HepG2 (cell line): ENCODE results near the gene MB. TPM values are rescaled to one million over a fixed set of nuclear protein-coding genes. Genes with fewer than 3 reads are reported as not detected.

Source experiments
- FOXJ3 ChIP-seq: sonication (generic); formaldehyde crosslinking; IDR thresholded peaks from 2 replicates; pipeline ENCODE4 v1.4.0; 2020; ENCODE audit warnings: missing genetic modification reagents, mild to moderate bottlenecking, borderline replicate concordance
- HDAC1 ChIP-seq: sonication (generic); formaldehyde crosslinking; IDR thresholded peaks from 2 replicates; pipeline ENCODE4 v1.5.1; 2020; ENCODE audit warnings: mild to moderate bottlenecking, missing genetic modification reagents
- KDM3A ChIP-seq: IDR thresholded peaks from 2 replicates; pipeline ENCODE4 v1.6.1; 2018; ENCODE audit warnings: low read depth, missing compliant biosample characterization
- PITX1 ChIP-seq: sonication (generic); formaldehyde crosslinking; IDR thresholded peaks from 2 replicates; pipeline ENCODE4 v1.5.1; 2020; ENCODE audit warnings: mild to moderate bottlenecking, missing genetic modification reagents
- POLR2G ChIP-seq: fragments of 200-400 bp; formaldehyde crosslinking; IDR thresholded peaks from 2 replicates; pipeline ENCODE4 v1.6.1; 2018; ENCODE audit warnings: mild to moderate bottlenecking, low read depth, low read length, moderate library complexity
- PRPF4 ChIP-seq: fragments of 200-400 bp; formaldehyde crosslinking; IDR thresholded peaks from 2 replicates; pipeline ENCODE4 v1.6.1; 2016; ENCODE audit warnings: low read length, low read depth; ENCODE audit not compliant: poor library complexity, severe bottlenecking
- REL ChIP-seq: sonication (generic); formaldehyde crosslinking; conservative IDR thresholded peaks from 2 replicates; pipeline ENCODE4 v1.8.0; 2022; ENCODE audit warnings: mild to moderate bottlenecking, missing genetic modification reagents, moderate library complexity
- SOX5 ChIP-seq: IDR thresholded peaks from 2 replicates; pipeline ENCODE4 v1.6.1; 2016; ENCODE audit warnings: borderline replicate concordance
- ZMYM4 ChIP-seq: sonication (generic); formaldehyde crosslinking; IDR thresholded peaks from 2 replicates; pipeline ENCODE4 v1.8.1; 2023; ENCODE audit warnings: mild to moderate bottlenecking, missing genetic modification reagents
- ZNF124 ChIP-seq: sonication (generic); formaldehyde crosslinking; IDR thresholded peaks from 2 replicates; pipeline ENCODE4 v1.4.0; 2020; ENCODE audit warnings: missing genetic modification reagents
- ZSCAN21 ChIP-seq: sonication (generic); formaldehyde crosslinking; IDR thresholded peaks from 2 replicates; pipeline ENCODE4 v1.8.0; 2022; ENCODE audit warnings: mild to moderate bottlenecking, missing genetic modification reagents, moderate library complexity, borderline replicate concordance
- polyA plus RNA-seq, 8 experiments: library from polyadenylated mRNA; depleted of rRNA in 3 of 8; stranded (reverse) in 7 of 8; unstranded in 1 of 8; fragments of >200 nt; fragmentation: Illumina TruSeq in 4 of 8; extraction: Trizol in 4 of 8; gene quantifications; 2 replicates each; pipeline versions ENCODE4 v1.2.1 to v1.2.3, GENCODE V29; 2011 to 2016; ENCODE audit warnings: low read depth in 4 of 8, missing spikeins in 1 of 8, mixed read lengths in 1 of 8; ENCODE audit not compliant: insufficient read depth in 1 of 8
- total RNA-seq, 5 experiments: library from RNA; depleted of rRNA; stranded (reverse); fragments of >200 nt; fragmentation: Illumina TruSeq; extraction: Trizol; gene quantifications; 2 replicates each; pipeline ENCODE4 v1.2.3, GENCODE V29; 2016; ENCODE audit warnings: low read depth in 1 of 5
- TF ChIP-seq, protein P1 (sequence below): sonication (generic); formaldehyde crosslinking; IDR thresholded peaks from 2 replicates; pipeline ENCODE4 v1.5.0; 2020; ENCODE audit warnings: missing genetic modification reagents
- TF ChIP-seq, protein P2 (sequence below): sonication (generic); formaldehyde crosslinking; IDR thresholded peaks from 2 replicates; pipeline ENCODE4 v1.4.0; 2020; ENCODE audit warnings: mild to moderate bottlenecking, missing genetic modification reagents
- TF ChIP-seq, protein P3 (sequence below): sonication (generic); formaldehyde crosslinking; IDR thresholded peaks from 2 replicates; pipeline ENCODE4 v1.4.0; 2020; ENCODE audit warnings: mild to moderate bottlenecking, missing genetic modification reagents, borderline replicate concordance
- TF ChIP-seq, protein P4 (sequence below): sonication (generic); formaldehyde crosslinking; IDR thresholded peaks from 2 replicates; pipeline ENCODE4 v1.4.0; 2020; ENCODE audit warnings: mild to moderate bottlenecking, missing genetic modification reagents

Gene MB
- total and polyA plus RNA-seq, 2 of the 13 experiments (the other 11 are each of a cell fraction or from before 2014, with no cell fraction given) = 0.07 TPM; not detected in 1

DNA sequence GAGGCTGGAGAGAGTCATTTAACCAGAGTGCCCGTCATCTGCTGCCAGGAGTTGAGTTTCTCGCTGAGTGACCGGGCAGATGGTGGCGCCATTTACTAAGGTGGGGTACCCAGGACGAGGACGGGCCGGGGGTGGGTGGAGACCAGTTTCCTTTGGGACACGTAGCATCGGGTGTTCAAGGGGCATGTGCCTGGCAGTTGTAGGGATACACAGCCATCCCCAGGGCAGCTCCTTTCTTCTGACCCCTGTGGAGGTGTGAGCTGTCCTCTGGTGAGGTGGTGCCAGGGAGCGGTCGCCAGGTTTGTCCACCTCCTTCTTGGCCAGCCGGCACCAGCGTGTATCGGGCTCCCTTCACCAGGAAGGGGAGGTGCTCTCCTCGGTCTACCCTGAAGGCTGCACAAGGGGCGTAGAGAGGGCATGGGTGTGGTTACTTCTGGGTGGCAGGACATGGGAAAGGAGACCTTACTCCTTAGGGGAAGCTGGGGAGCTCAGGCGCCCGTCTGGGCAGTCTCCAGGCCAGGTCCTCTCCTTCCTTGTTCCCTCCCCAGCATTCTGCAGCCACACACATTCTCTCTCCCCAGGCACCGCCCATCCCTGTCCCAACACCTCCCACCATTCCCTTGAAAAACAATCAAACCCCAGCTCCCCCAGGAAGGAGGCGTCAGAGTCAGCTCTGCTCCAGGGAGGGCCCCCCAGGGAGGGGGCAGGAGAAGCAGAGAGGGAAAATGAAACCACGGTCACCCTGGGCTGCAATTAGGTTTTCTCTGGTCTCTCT, 10.3 kb upstream of the MB start (continued):
- TF ChIP-seq, protein P1, sequence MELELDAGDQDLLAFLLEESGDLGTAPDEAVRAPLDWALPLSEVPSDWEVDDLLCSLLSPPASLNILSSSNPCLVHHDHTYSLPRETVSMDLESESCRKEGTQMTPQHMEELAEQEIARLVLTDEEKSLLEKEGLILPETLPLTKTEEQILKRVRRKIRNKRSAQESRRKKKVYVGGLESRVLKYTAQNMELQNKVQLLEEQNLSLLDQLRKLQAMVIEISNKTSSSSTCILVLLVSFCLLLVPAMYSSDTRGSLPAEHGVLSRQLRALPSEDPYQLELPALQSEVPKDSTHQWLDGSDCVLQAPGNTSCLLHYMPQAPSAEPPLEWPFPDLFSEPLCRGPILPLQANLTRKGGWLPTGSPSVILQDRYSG = no peak
- TF ChIP-seq, protein P2, sequence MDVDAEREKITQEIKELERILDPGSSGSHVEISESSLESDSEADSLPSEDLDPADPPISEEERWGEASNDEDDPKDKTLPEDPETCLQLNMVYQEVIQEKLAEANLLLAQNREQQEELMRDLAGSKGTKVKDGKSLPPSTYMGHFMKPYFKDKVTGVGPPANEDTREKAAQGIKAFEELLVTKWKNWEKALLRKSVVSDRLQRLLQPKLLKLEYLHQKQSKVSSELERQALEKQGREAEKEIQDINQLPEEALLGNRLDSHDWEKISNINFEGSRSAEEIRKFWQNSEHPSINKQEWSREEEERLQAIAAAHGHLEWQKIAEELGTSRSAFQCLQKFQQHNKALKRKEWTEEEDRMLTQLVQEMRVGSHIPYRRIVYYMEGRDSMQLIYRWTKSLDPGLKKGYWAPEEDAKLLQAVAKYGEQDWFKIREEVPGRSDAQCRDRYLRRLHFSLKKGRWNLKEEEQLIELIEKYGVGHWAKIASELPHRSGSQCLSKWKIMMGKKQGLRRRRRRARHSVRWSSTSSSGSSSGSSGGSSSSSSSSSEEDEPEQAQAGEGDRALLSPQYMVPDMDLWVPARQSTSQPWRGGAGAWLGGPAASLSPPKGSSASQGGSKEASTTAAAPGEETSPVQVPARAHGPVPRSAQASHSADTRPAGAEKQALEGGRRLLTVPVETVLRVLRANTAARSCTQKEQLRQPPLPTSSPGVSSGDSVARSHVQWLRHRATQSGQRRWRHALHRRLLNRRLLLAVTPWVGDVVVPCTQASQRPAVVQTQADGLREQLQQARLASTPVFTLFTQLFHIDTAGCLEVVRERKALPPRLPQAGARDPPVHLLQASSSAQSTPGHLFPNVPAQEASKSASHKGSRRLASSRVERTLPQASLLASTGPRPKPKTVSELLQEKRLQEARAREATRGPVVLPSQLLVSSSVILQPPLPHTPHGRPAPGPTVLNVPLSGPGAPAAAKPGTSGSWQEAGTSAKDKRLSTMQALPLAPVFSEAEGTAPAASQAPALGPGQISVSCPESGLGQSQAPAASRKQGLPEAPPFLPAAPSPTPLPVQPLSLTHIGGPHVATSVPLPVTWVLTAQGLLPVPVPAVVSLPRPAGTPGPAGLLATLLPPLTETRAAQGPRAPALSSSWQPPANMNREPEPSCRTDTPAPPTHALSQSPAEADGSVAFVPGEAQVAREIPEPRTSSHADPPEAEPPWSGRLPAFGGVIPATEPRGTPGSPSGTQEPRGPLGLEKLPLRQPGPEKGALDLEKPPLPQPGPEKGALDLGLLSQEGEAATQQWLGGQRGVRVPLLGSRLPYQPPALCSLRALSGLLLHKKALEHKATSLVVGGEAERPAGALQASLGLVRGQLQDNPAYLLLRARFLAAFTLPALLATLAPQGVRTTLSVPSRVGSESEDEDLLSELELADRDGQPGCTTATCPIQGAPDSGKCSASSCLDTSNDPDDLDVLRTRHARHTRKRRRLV (CRISPR knock-in tag) = no peak
- 0 out of 2 replicates have a peak, but pooled peaks have one; percentile 18 for TF ChIP-seq HDAC1 (CRISPR knock-in tag)
- TF ChIP-seq REL (CRISPR knock-in tag) = no peak
- TF ChIP-seq, protein P3, sequence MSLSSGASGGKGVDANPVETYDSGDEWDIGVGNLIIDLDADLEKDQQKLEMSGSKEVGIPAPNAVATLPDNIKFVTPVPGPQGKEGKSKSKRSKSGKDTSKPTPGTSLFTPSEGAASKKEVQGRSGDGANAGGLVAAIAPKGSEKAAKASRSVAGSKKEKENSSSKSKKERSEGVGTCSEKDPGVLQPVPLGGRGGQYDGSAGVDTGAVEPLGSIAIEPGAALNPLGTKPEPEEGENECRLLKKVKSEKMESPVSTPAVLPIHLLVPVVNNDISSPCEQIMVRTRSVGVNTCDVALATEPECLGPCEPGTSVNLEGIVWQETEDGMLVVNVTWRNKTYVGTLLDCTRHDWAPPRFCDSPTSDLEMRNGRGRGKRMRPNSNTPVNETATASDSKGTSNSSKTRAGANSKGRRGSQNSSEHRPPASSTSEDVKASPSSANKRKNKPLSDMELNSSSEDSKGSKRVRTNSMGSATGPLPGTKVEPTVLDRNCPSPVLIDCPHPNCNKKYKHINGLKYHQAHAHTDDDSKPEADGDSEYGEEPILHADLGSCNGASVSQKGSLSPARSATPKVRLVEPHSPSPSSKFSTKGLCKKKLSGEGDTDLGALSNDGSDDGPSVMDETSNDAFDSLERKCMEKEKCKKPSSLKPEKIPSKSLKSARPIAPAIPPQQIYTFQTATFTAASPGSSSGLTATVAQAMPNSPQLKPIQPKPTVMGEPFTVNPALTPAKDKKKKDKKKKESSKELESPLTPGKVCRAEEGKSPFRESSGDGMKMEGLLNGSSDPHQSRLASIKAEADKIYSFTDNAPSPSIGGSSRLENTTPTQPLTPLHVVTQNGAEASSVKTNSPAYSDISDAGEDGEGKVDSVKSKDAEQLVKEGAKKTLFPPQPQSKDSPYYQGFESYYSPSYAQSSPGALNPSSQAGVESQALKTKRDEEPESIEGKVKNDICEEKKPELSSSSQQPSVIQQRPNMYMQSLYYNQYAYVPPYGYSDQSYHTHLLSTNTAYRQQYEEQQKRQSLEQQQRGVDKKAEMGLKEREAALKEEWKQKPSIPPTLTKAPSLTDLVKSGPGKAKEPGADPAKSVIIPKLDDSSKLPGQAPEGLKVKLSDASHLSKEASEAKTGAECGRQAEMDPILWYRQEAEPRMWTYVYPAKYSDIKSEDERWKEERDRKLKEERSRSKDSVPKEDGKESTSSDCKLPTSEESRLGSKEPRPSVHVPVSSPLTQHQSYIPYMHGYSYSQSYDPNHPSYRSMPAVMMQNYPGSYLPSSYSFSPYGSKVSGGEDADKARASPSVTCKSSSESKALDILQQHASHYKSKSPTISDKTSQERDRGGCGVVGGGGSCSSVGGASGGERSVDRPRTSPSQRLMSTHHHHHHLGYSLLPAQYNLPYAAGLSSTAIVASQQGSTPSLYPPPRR (CRISPR knock-in tag) = 0 out of 2 replicates have a peak, but pooled peaks have one; percentile 7
- 0 out of 2 replicates have a peak, but pooled peaks have one; percentile 39 for TF ChIP-seq KDM3A (CRISPR knock-in tag)
- TF ChIP-seq, protein P4, sequence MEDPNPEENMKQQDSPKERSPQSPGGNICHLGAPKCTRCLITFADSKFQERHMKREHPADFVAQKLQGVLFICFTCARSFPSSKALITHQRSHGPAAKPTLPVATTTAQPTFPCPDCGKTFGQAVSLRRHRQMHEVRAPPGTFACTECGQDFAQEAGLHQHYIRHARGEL (CRISPR knock-in tag) = no peak
- TF ChIP-seq ZNF124 (CRISPR knock-in tag) = no peak
- peak; percentile 35; the same call in 1 of the 2 replicates for TF ChIP-seq POLR2G
- TF ChIP-seq SOX5 = 0 out of 2 replicates have a peak, but pooled peaks have one; percentile 14
- no peak for TF ChIP-seq PITX1 (CRISPR knock-in tag)
- no peak for TF ChIP-seq FOXJ3 (CRISPR knock-in tag)
- TF ChIP-seq PRPF4 = no peak
- TF ChIP-seq ZSCAN21 (CRISPR knock-in tag) = 0 out of 2 replicates have a peak, but pooled peaks have one; percentile 43
- peak; percentile 33; the same call in 1 of the 2 replicates for TF ChIP-seq ZMYM4 (CRISPR knock-in tag)
